T follicular helper cell (primary cell): ENCODE data around the gene MSI2.

Experiments
- DNase-seq: peaks from one replicate; pipeline ENCODE4 v3.0.0-alpha.2; 2020; ENCODE audit warnings: low read depth

Gene MSI2

GRCh38 chr17:57416369-57416768 is 160.0 kb downstream of the MSI2 start:
- no peak for DNase-seq

- DNase-seq, result no peak
Observed at GRCh38 chr17:57417956-57418355, 161.6 kb downstream of the MSI2 start.

GRCh38 chr17:57418463-57419246 is 162.3 kb downstream of the MSI2 start:
- DNase-seq, result no peak

- DNase-seq, result no peak
Observed at GRCh38 chr17:57419940-57420550, 163.7 kb downstream of the MSI2 start.

- DNase-seq, result no peak
Observed at GRCh38 chr17:57420734-57421717, 164.7 kb downstream of the MSI2 start.

GRCh38 chr17:57422574-57423164 is 166.3 kb downstream of the MSI2 start:
- DNase-seq, result no peak

GRCh38 chr17:57423541-57423940 is 167.2 kb downstream of the MSI2 start:
- DNase-seq, result no peak

- no peak for DNase-seq
Observed at GRCh38 chr17:57424273-57424672, 167.9 kb downstream of the MSI2 start.

GRCh38 chr17:57424777-57425188 is 168.5 kb downstream of the MSI2 start:
- no peak for DNase-seq

- no peak for DNase-seq
Observed at GRCh38 chr17:57425431-57425830, 169.1 kb downstream of the MSI2 start.

- DNase-seq, result no peak
Observed at GRCh38 chr17:57425903-57426880, 169.9 kb downstream of the MSI2 start.

- no peak for DNase-seq
Observed at GRCh38 chr17:57429966-57430365, 173.6 kb downstream of the MSI2 start.

- no peak for DNase-seq
Observed at GRCh38 chr17:57431415-57431814, 175.1 kb downstream of the MSI2 start.

GRCh38 chr17:57432507-57433277 is 176.4 kb downstream of the MSI2 start:
- DNase-seq, result no peak

- DNase-seq, result no peak
Observed at GRCh38 chr17:57433452-57433851, 177.1 kb downstream of the MSI2 start.

- no peak for DNase-seq
Observed at GRCh38 chr17:57434361-57434760, 178.0 kb downstream of the MSI2 start.

GRCh38 chr17:57436565-57436964 is 180.2 kb downstream of the MSI2 start:
- no peak for DNase-seq

GRCh38 chr17:57438066-57438731 is 181.9 kb downstream of the MSI2 start:
- no peak for DNase-seq

GRCh38 chr17:57439651-57440050 is 183.3 kb downstream of the MSI2 start:
- no peak for DNase-seq
